GM12891 (cell line): ENCODE results near the gene STRIP2.
"Not testable (repeated sequence)": the region's sequence is repeated elsewhere in the genome, so short reads cannot be mapped to it uniquely, and the experiment has no call there.

Experiments
- POLR2A ChIP-seq: IDR thresholded peaks from 2 replicates; pipeline ENCODE4 v1.6.1; 2011; ENCODE audit warnings: low read depth, low read length, control low read depth
- POLR2AphosphoS5 ChIP-seq: IDR thresholded peaks from 2 replicates; pipeline ENCODE4 v1.6.1; 2011; ENCODE audit warnings: low read depth, low read length, control low read depth
- TAF1 ChIP-seq: IDR thresholded peaks from 2 replicates; pipeline ENCODE4 v1.6.1; 2011; ENCODE audit warnings: low read depth, low read length, control low read depth

GRCh38 chr7:129446925-129447324 lies 12.7 kb downstream of the STRIP2 start:
- not testable (repeated sequence) for TF ChIP-seq POLR2A, POLR2AphosphoS5, TAF1
